ENCODE data around the gene SCFD1.

The SCFD1 gene

DNA sequence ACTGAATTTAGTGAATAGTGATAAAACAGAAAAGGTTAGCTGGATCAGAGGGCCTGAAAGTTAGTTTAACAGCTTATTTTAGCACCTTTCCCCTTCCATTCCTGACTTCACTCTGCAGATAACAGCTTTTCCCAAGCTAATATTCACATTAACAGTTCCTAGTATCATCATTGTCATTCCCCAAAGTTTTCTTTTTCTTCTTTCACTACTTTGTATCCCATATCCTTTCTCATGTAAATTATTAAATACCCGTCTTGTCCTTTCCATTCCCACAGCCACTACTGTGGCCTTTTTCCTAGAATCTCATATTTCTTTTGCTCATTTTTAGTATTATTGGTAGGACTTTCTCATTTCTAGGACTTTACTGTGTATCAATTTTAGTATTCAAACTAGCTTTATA lies 70.5 kb downstream of the SCFD1 start:
- Histone ChIP-seq H3K27ac (ENCODE audit: low read length) (no peak overlapping the region), H3F3A (ENCODE audit: insufficient read depth, low read length) (no peaks in the 10 kb centered on the region), H3K9me2 (replicated peaks; ENCODE audit: insufficient read depth, low read length) (no peaks in the 10 kb centered on the region), H3K9ac (ENCODE audit: low read length) (no peak overlapping the region), H3K4me3 (ENCODE audit: low read length) (no peak overlapping the region), H3K9me3 (replicated peaks; ENCODE audit: insufficient read depth, low read length) (no peaks in the 10 kb centered on the region), H3K27me3 (replicated peaks; ENCODE audit: insufficient read depth, low read length) (no peaks in the 10 kb centered on the region), H4K20me1 (ENCODE audit: insufficient read depth, low read length) (no peaks in the 10 kb centered on the region), H2AFZ (ENCODE audit: low read length) (no peak overlapping the region), H3K4me2 (ENCODE audit: low read depth, low read length) (no peak overlapping the region), H3K36me3 (replicated peaks; ENCODE audit: insufficient read depth, low read length) (no peaks in the 10 kb centered on the region), H3K4me1 (ENCODE audit: low read length) (no peaks in the 10 kb centered on the region), H3K79me2 (ENCODE audit: low read length) (no peaks in the 10 kb centered on the region)
- TF ChIP-seq, protein P1, sequence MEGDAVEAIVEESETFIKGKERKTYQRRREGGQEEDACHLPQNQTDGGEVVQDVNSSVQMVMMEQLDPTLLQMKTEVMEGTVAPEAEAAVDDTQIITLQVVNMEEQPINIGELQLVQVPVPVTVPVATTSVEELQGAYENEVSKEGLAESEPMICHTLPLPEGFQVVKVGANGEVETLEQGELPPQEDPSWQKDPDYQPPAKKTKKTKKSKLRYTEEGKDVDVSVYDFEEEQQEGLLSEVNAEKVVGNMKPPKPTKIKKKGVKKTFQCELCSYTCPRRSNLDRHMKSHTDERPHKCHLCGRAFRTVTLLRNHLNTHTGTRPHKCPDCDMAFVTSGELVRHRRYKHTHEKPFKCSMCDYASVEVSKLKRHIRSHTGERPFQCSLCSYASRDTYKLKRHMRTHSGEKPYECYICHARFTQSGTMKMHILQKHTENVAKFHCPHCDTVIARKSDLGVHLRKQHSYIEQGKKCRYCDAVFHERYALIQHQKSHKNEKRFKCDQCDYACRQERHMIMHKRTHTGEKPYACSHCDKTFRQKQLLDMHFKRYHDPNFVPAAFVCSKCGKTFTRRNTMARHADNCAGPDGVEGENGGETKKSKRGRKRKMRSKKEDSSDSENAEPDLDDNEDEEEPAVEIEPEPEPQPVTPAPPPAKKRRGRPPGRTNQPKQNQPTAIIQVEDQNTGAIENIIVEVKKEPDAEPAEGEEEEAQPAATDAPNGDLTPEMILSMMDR (IDR thresholded peaks at IDR 0.05; ENCODE audit: low read length): no peak
- no peak for TF ChIP-seq EZH2 (optimal IDR thresholded peaks at IDR 0.05; ENCODE audit: low read depth, low read length)
- no peak for TF ChIP-seq EZH2phosphoT487 (IDR thresholded peaks at IDR 0.05; ENCODE audit: low read length)
- DNase-seq: no peak

GRCh38 chr14:30698463-30698862 lies 76.3 kb downstream of the SCFD1 start:
- Histone ChIP-seq H4K20me1 (ENCODE audit: insufficient read depth, low read length) (no peaks in the 10 kb centered on the region), H3K4me3 (ENCODE audit: low read length) (no peak overlapping the region), H3K9me2 (replicated peaks; ENCODE audit: insufficient read depth, low read length) (no peaks in the 10 kb centered on the region), H3K4me1 (ENCODE audit: low read length) (no peaks in the 10 kb centered on the region), H3K79me2 (ENCODE audit: low read length) (no peaks in the 10 kb centered on the region), H3K9me3 (replicated peaks; ENCODE audit: insufficient read depth, low read length) (no peaks in the 10 kb centered on the region), H3K9ac (ENCODE audit: low read length) (no peak overlapping the region), H3F3A (ENCODE audit: insufficient read depth, low read length) (no peaks in the 10 kb centered on the region), H2AFZ (ENCODE audit: low read length) (no peak overlapping the region), H3K36me3 (replicated peaks; ENCODE audit: insufficient read depth, low read length) (no peaks in the 10 kb centered on the region), H3K27ac (ENCODE audit: low read length) (no peak overlapping the region), H3K4me2 (ENCODE audit: low read depth, low read length) (no peak overlapping the region), H3K27me3 (replicated peaks; ENCODE audit: insufficient read depth, low read length) (no peaks in the 10 kb centered on the region)
- no peak for DNase-seq
- TF ChIP-seq, protein P1 (IDR thresholded peaks at IDR 0.05; ENCODE audit: low read length): no peak
- TF ChIP-seq EZH2phosphoT487 (IDR thresholded peaks at IDR 0.05; ENCODE audit: low read length) (no peak), EZH2 (optimal IDR thresholded peaks at IDR 0.05; ENCODE audit: low read depth, low read length) (no peak)

- DNase-seq: no peak
- Histone ChIP-seq H3K9me3 (replicated peaks; ENCODE audit: insufficient read depth, low read length) (no peaks in the 10 kb centered on the region), H3K79me2 (ENCODE audit: low read length) (no peaks in the 10 kb centered on the region), H3F3A (ENCODE audit: insufficient read depth, low read length) (no peaks in the 10 kb centered on the region), H3K4me2 (ENCODE audit: low read depth, low read length) (no peak overlapping the region), H2AFZ (ENCODE audit: low read length) (no peak overlapping the region), H3K36me3 (replicated peaks; ENCODE audit: insufficient read depth, low read length) (no peaks in the 10 kb centered on the region), H3K27ac (ENCODE audit: low read length) (no peak overlapping the region), H3K9me2 (replicated peaks; ENCODE audit: insufficient read depth, low read length) (no peaks in the 10 kb centered on the region), H4K20me1 (ENCODE audit: insufficient read depth, low read length) (no peaks in the 10 kb centered on the region), H3K27me3 (replicated peaks; ENCODE audit: insufficient read depth, low read length) (no peaks in the 10 kb centered on the region), H3K4me3 (ENCODE audit: low read length) (no peak overlapping the region), H3K4me1 (ENCODE audit: low read length) (no peaks in the 10 kb centered on the region), H3K9ac (ENCODE audit: low read length) (no peak overlapping the region)
- TF ChIP-seq EZH2 (optimal IDR thresholded peaks at IDR 0.05; ENCODE audit: low read depth, low read length) (no peak), EZH2phosphoT487 (IDR thresholded peaks at IDR 0.05; ENCODE audit: low read length) (no peak)
- TF ChIP-seq, protein P1 (IDR thresholded peaks at IDR 0.05; ENCODE audit: low read length): no peak
Measured at GRCh38 chr14:30706704-30707103, 84.6 kb downstream of the SCFD1 start.
